HepG2 (cell line): ENCODE results near the gene KIAA1217. TPM values are rescaled to one million over a fixed set of nuclear protein-coding genes. Genes with fewer than 3 reads are reported as not detected.
A peak's percentile ranks its signal among the peaks of the same experiment; 100 is the strongest.

Source experiments
- ATAC-seq: fragments of 200-7000 bp; cut with Tn5 transposase; 3 replicates; pipeline ENCODE4 v1.9.1; 2020; ENCODE audit warnings: mild to moderate bottlenecking, moderate library complexity
- BruUV-seq: library from RNA; stranded (reverse); fragments of 400-500 nt; replicated peaks from 2 replicates; lab custom pipeline; 2021; lab: Mats Ljungman, UMichigan
- CTCF ChIA-PET: fragments of 300-600 bp; formaldehyde crosslinking; extraction: SDS; loops from one replicate; lab custom pipeline; 2021; ENCODE audit warnings: low total read pairs, inconsistent platforms, low intra/inter-chr PET ratio; lab: Yijun Ruan, JAX
- POLR2A ChIA-PET: fragments of 350-600 bp; sonication (Branson Sonifier 250); formaldehyde crosslinking; loops from one replicate; lab custom pipeline; 2020; ENCODE audit warnings: antibody characterized with exemption, inconsistent platforms; lab: Yijun Ruan, JAX
- DNase-seq: peaks from one replicate; pipeline ENCODE4 v3.0.0-alpha.2; 2015; ENCODE audit warnings: low spot score
- FAIRE-seq: peaks from 3 replicates; lab custom pipeline; 2011; peaks lifted over from hg19 to GRCh38; lab: Jason Lieb, UNC
- H2AFZ ChIP-seq: one replicate; pipeline ENCODE4 v1.6.1; 2011; ENCODE audit warnings: low read length, inconsistent platforms
- H3K27ac ChIP-seq: fragments of 300-600 bp; 3 replicates; pipeline ENCODE4 v1.8.0; 2011; ENCODE audit warnings: mixed run types, mild to moderate bottlenecking, mixed read lengths, low read length, inconsistent platforms; ENCODE audit not compliant: insufficient read depth; ENCODE audit errors: extremely low read length
- H3K27me3 ChIP-seq, 2 experiments: fragments of 200-600 bp in 1 of 2; 2 replicates in 1 of 2; 3 replicates in 1 of 2; pipeline versions ENCODE4 v1.6.0 to v1.8.0; 2011; ENCODE audit warnings: low read length in 2 of 2, mild to moderate bottlenecking in 2 of 2, moderate library complexity in 2 of 2, inconsistent platforms in 1 of 2; ENCODE audit not compliant: insufficient read depth in 2 of 2, control insufficient read depth in 1 of 2
- H3K36me3 ChIP-seq, 2 experiments: fragments of 200-600 bp in 1 of 2; replicated peaks in 1 of 2; 2 replicates in 1 of 2; 3 replicates in 1 of 2; pipeline versions ENCODE4 v1.5.1 to v1.8.0; 2011; ENCODE audit warnings: low read length in 2 of 2, inconsistent platforms in 1 of 2; ENCODE audit not compliant: insufficient read depth in 2 of 2, control insufficient read depth in 1 of 2
- H3K4me1 ChIP-seq: 2 replicates; pipeline ENCODE4 v1.5.1; 2012; ENCODE audit warnings: low read length, inconsistent platforms; ENCODE audit not compliant: insufficient read depth
- H3K4me2 ChIP-seq: 2 replicates; pipeline ENCODE4 v1.6.0; 2011; ENCODE audit warnings: low read depth, low read length, inconsistent platforms
- H3K4me3 ChIP-seq, 3 experiments: fragments of 200-600 bp in 1 of 3; sonication (generic), shearing (Covaris generic) in 1 of 3; replicated peaks in 1 of 3; 2 replicates each; pipeline ENCODE4 v1.5.1; 2011 to 2016; ENCODE audit warnings: low read length in 3 of 3, inconsistent platforms in 2 of 3, low read depth in 2 of 3, mild to moderate bottlenecking in 2 of 3, control low read depth in 1 of 3, mixed read lengths in 1 of 3; ENCODE audit not compliant: insufficient read depth in 1 of 3
- H3K79me2 ChIP-seq: one replicate; pipeline ENCODE4 v1.6.1; 2011; ENCODE audit warnings: low read length, inconsistent platforms; ENCODE audit not compliant: insufficient read depth
- H3K9ac ChIP-seq: 2 replicates; pipeline ENCODE4 v1.6.0; 2011; ENCODE audit warnings: mild to moderate bottlenecking, low read depth, low read length, inconsistent platforms; ENCODE audit not compliant: insufficient read depth
- H3K9me3 ChIP-seq: 2 replicates; pipeline ENCODE4 v1.5.1; 2012; ENCODE audit warnings: mild to moderate bottlenecking, low read length
- H4K20me1 ChIP-seq: 2 replicates; pipeline ENCODE4 v1.6.0; 2011; ENCODE audit warnings: inconsistent platforms, mild to moderate bottlenecking, low read length, moderate library complexity; ENCODE audit not compliant: insufficient read depth
- EEA1 ChIP-seq: sonication (generic); formaldehyde crosslinking; IDR thresholded peaks from 2 replicates; pipeline ENCODE4 v1.5.1; 2020; ENCODE audit warnings: mild to moderate bottlenecking, missing genetic modification reagents, borderline replicate concordance
- IKZF5 ChIP-seq: IDR thresholded peaks from 2 replicates; pipeline ENCODE4 v1.6.1; 2018; ENCODE audit warnings: missing genetic modification reagents, mild to moderate bottlenecking, missing compliant biosample characterization
- SKIL ChIP-seq: sonication (generic); formaldehyde crosslinking; IDR thresholded peaks from 2 replicates; pipeline ENCODE4 v1.8.0; 2022; ENCODE audit warnings: missing genetic modification reagents, mild to moderate bottlenecking, moderate library complexity, borderline replicate concordance
- ZNF800 ChIP-seq: sonication (generic); formaldehyde crosslinking; IDR thresholded peaks from 2 replicates; pipeline ENCODE4 v1.4.0; 2020; ENCODE audit warnings: missing genetic modification reagents
- WGBS: methylation state at CpG from one replicate; pipeline ENCODE4 v1.1.6; 2017; ENCODE audit warnings: low lambda C conversion rate; 5-methylcytosine and 5-hydroxymethylcytosine counted together
- in situ Hi-C: cut with HindIII; loops from 2 replicates; pipeline ENCODE4 v1.10.0; 2017; ENCODE audit warnings: low pct_unique_long_range_greater_than_20kb; ENCODE audit not compliant: extremely low pct_ligation_motif_present
- intact Hi-C: fragments of 100-400 bp; cut with micrococcal nuclease; formaldehyde crosslinking; loops from one replicate; pipeline ENCODE4 v1.10.0; 2022; ENCODE audit not compliant: unreplicated experiment
- polyA plus RNA-seq, 8 experiments: library from polyadenylated mRNA; depleted of rRNA in 3 of 8; stranded (reverse) in 7 of 8; unstranded in 1 of 8; fragments of >200 nt; fragmentation: Illumina TruSeq in 4 of 8; extraction: Trizol in 4 of 8; gene quantifications; 2 replicates each; pipeline versions ENCODE4 v1.2.1 to v1.2.3, GENCODE V29; 2011 to 2016; ENCODE audit warnings: low read depth in 4 of 8, missing spikeins in 1 of 8, mixed read lengths in 1 of 8; ENCODE audit not compliant: insufficient read depth in 1 of 8
- total RNA-seq, 5 experiments: library from RNA; depleted of rRNA; stranded (reverse); fragments of >200 nt; fragmentation: Illumina TruSeq; extraction: Trizol; gene quantifications; 2 replicates each; pipeline ENCODE4 v1.2.3, GENCODE V29; 2016; ENCODE audit warnings: low read depth in 1 of 5

Gene KIAA1217
- total and polyA plus RNA-seq, 2 of the 13 experiments (the other 11 are each of a cell fraction or from before 2014, with no cell fraction given): 4.6 to 10.9 TPM

- in situ Hi-C loops (no loop called here), intact Hi-C loops (no loop called here)
- H3K27me3 ChIP-seq: no peaks in the 10 kb centered on the region
- no peak for TF ChIP-seq EEA1
- TF ChIP-seq ZNF800 (CRISPR knock-in tag): no peak
- TF ChIP-seq SKIL (CRISPR knock-in tag): no peak
- no peak for TF ChIP-seq IKZF5
- ATAC-seq (no peak), FAIRE-seq (no peak), DNase-seq (peak; percentile 6)
- ChIA-PET CTCF (no interaction called here), POLR2A (no interaction called here)
- BruUV-seq: no TSS peak
- H3K4me3 ChIP-seq: no peak overlapping the region
- H3K4me1 ChIP-seq: no peaks in the 10 kb centered on the region
- H2AFZ ChIP-seq: no peak overlapping the region
- no peaks in the 10 kb centered on the region for H4K20me1 ChIP-seq
- H3K27ac ChIP-seq: no peak overlapping the region
- H3K79me2 ChIP-seq: no peaks in the 10 kb centered on the region
- no peaks in the 10 kb centered on the region for H3K9me3 ChIP-seq
- 0 out of 5 replicates have a peak, but pooled peaks cover 0 to 1% of the 10 kb centered on the region in 2 experiments for H3K36me3 ChIP-seq
- H3K4me2 ChIP-seq: no peak overlapping the region
- WGBS: 94% methylated on average over 7 of the region's 7 CpGs
- H3K9ac ChIP-seq: no peak overlapping the region
These were observed 63.4 kb downstream of the KIAA1217 start for GRCh38 chr10:24272374-24272773.
